IPS-NIHi7 (cell line): ENCODE measurements around the gene TYSND1.
A peak's percentile ranks its signal among the peaks of the same experiment; 100 is the strongest.
"Not testable (repeated sequence)": the region's sequence is repeated elsewhere in the genome, so short reads cannot be mapped to it uniquely, and the experiment has no call there.

Experiments
- DNase-seq: peaks from one replicate; pipeline ENCODE4 v3.0.0; 2012; ENCODE audit warnings: mixed read lengths; ENCODE audit errors: extremely low spot score

TYSND1 gene

GRCh38 chr10:70164163-70164562 lies 17.7 kb upstream of the TYSND1 start:
- no peak for DNase-seq

- no peak for DNase-seq
These were observed 16.9 kb upstream of the TYSND1 start for GRCh38 chr10:70163448-70163847.

DNA sequence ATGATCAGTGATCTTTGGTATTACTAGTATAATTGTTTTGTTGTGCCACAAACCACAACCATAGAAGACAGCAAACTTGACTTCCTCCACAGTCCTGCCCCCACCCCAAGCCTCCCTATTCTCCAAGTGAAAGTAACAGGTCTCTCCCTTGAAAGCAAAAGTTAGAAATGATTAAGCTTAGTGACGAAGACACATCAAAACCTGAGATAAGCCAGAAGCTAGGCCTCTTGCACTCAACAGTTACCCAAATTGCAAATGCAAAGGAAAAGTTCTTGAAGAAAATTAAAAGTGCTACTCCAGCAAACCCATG lies 16.3 kb upstream of the TYSND1 start:
- no peak for DNase-seq

DNA sequence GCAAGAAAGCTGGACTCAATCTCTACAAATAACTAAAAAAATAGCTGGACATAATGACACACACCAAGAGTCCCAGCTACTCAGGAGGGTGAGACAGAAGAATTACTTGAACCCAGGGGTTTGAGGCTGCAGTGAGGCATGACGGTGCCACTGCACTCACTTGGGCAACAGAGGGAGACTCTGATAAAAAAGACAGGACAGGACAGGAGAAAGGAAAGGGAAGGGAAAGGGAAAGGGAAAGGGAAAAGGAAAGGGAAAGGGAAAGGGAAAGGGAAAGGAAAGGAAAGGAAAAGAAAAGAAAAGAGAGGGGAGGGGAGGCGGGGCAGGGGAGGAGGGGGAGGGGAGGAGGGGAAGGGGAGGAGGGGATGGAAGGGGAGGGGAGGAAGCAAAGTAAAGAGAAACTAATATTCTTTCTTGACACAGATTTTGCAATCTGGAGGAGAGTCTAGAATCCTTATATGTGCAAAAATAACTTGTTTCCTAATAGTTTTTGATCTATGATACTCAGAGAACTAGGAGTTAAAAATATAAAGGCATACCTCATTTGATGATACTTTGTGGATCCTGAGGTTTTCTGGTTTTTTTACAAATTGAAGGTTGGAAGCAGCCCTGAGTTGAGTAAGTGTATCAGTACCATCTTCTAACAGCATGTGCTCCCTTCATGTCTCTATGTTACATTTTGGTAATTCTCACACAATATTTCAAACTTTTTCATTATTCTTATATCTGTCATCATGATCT lies 15.8 kb upstream of the TYSND1 start:
- no peak for DNase-seq

GRCh38 chr10:70160798-70161197 lies 14.3 kb upstream of the TYSND1 start:
- DNase-seq, result no peak

- not testable (repeated sequence) for DNase-seq
These were observed 12.9 kb upstream of the TYSND1 start for GRCh38 chr10:70159366-70159765.

- no peak for DNase-seq
These were observed 11.6 kb upstream of the TYSND1 start for GRCh38 chr10:70158113-70158512.

- no peak for DNase-seq
These were observed 8.8 kb upstream of the TYSND1 start for GRCh38 chr10:70155255-70155838.

DNA sequence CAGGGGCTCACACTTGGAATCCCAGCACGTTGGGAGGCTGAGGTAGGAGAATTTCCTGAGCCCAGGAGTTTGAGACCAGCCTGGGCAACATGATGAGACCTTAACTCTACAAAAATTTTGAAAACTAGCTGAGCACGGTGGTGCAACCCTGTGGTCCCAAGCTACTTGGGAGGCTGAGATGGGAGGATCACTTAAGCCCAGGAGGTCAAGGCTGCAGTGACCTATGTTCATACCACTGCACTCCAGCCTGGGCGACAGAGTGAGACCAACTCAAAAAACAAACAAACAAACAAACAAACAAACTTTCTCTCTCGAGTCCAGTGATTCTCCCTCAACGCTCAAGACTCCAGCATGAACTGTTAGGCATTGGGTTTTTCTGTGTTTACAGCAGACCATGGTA lies 2.0 kb upstream of the TYSND1 start:
- DNase-seq, result no peak

GRCh38 chr10:70147259-70147625 lies 742 bp upstream of the TYSND1 start:
- no peak for DNase-seq

- peak; percentile 59 for DNase-seq
These were observed 623 bp downstream of the TYSND1 start for GRCh38 chr10:70145666-70146488.

DNA sequence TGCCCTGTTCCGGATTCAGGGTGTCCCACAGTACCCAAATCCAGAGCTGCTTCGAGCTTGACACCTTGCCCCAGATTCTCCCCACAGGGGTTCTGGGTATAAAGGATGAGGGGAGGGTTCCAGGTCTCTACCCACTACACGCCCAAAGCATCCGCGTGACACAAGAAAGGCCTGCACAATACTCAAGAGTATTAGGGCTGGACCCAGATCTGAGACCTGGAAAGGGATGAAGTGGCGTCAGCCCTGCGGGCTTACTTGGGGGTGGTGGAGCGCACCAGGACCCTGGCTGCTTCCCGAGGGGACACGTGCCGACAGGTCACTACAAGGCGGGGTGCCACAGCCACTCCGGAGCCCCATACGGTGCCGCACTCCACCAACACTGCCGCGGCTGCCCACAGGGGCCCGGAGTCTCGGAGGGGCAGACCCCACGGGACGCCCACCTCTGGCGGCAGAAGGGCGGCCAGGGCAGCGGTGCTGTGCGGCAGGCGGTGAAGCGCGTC lies 1.3 kb downstream of the TYSND1 start:
- no peak for DNase-seq

DNA sequence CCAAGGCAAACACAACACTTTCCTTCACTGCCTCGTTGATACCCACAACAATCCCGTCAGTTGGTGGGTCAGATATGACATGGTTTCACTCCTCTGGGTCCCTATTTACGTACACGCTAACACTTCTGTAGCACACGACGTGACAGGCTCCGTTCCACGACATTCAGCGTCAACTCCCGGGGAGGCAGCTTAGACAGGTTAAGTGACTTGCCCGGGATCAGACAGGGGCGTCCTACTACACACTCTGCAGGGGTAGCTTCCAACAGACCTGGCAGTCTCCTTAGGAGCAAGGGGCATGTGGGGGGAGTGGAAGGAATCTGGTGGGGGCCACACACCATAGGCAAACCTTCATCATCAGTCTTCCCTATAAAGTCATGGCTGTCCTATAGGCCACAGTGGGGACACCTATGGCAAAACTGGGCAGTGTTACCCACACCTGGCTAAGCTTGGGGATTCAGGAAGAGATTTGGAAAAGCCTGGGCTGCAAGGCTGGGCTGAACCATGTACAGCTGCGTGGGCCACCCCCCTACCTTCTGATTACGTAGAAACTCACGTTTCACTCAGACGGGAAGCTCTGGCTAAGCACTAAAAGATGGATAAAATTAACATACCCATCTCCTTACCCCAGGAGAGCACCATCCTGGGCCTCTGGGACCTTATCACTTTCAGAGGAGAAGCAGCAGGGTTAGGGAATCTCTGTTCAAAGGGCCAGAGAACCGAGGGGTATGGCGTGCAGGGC lies 2.0 kb downstream of the TYSND1 start:
- DNase-seq, result no peak

DNA sequence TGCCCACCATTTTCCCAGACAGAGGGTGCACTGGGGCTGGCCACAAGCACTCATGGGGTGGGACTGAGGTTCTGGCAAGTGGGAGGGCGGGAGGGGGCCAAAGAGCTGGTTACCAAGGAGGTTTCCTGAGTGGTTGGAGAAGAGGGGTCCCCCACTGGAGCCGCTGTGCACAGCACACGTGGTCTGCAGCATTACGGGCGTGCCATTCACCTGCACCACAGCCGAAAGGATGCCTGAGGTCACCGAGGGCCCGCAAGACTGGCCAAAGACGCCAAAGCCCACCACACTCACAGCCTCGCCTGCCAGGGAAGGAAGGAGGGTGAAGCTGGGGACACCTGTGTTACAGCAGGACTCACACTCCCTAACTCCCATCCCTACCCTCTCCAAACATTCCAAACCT lies 3.9 kb downstream of the TYSND1 start:
- DNase-seq, result no peak

GRCh38 chr10:70140297-70140696 lies 6.2 kb downstream of the TYSND1 start:
- no peak for DNase-seq

GRCh38 chr10:70139997-70140250 lies 6.6 kb downstream of the TYSND1 start:
- no peak for DNase-seq

DNA sequence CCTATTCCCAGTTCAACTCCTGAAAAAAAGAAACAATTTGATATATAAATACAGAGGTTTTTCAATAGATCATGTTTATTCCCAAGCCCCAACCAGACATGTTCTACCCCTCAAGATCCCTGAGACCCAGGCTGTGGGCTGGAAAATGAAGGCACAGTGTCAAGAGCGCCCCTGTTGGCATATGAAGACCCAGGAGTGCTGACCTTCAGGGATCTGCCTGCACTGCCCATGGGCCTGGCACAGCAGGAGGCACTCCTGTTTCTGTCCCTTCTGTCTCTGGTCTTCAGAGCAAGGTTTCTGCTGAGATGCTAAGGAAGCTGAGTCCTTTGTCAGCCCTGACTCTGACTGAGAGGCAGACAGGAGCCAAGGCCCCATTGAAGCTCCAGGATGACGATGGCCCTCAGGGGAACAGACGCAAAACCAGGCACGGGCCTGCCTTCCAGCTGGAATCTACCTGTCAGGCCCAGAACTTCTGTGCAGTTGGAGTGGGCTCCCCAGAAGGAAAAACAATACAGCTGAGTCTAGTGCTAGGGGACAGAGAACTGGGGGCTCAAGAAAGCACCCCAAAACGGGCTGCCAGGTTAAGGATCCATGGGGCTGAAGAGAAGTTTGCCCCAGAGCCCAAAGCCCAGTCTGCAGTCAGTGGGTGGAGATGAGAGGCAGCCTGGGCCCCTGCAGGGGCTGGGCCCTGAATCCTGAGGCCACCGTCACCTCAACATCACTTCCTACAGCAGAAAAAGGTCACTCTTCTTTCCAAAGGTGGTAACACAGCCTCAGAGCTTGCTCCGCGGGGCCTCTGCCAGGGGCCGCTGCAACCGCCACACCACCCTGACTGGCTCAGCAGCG lies 7.1 kb downstream of the TYSND1 start:
- DNase-seq, result no peak

GRCh38 chr10:70137927-70138883 lies 8.3 kb downstream of the TYSND1 start:
- DNase-seq, result no peak

- no peak for DNase-seq
These were observed 9.4 kb downstream of the TYSND1 start for GRCh38 chr10:70137135-70137534.

DNA sequence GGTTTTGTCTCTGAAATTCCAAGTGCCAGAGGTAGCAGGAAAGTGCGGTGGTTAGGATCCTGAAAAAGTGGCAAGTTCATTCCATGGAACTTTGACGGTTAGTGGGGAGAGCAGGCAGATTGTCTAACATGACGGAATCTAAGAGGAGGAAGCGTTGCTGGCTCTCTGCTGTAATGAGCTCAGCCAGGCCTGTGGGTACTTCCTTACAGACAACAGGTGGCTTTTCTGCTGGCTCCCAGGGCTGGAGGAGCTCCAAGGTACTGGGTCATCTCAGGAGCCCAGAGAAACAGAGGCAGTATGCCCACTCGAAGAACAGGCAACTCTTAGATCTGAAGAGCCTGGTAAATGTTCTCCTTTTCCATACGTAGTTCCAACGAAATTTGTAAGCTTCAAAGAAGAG lies 10.8 kb downstream of the TYSND1 start:
- no peak for DNase-seq
